NCI-H2196 treated with DMSO at 0.1 percent for 48 hours (cell line): Measurements from ENCODE around the gene TXNDC16.
"Not testable (repeated sequence)": the region's sequence is repeated elsewhere in the genome, so short reads cannot be mapped to it uniquely, and the experiment has no call there.

Experiments
- DNase-seq: peaks from one replicate; lab custom pipeline; 2025; ENCODE audit not compliant: unreplicated experiment; lab: John Stamatoyannopoulos, UW

Gene TXNDC16, protein sequence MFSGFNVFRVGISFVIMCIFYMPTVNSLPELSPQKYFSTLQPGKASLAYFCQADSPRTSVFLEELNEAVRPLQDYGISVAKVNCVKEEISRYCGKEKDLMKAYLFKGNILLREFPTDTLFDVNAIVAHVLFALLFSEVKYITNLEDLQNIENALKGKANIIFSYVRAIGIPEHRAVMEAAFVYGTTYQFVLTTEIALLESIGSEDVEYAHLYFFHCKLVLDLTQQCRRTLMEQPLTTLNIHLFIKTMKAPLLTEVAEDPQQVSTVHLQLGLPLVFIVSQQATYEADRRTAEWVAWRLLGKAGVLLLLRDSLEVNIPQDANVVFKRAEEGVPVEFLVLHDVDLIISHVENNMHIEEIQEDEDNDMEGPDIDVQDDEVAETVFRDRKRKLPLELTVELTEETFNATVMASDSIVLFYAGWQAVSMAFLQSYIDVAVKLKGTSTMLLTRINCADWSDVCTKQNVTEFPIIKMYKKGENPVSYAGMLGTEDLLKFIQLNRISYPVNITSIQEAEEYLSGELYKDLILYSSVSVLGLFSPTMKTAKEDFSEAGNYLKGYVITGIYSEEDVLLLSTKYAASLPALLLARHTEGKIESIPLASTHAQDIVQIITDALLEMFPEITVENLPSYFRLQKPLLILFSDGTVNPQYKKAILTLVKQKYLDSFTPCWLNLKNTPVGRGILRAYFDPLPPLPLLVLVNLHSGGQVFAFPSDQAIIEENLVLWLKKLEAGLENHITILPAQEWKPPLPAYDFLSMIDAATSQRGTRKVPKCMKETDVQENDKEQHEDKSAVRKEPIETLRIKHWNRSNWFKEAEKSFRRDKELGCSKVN

DNA sequence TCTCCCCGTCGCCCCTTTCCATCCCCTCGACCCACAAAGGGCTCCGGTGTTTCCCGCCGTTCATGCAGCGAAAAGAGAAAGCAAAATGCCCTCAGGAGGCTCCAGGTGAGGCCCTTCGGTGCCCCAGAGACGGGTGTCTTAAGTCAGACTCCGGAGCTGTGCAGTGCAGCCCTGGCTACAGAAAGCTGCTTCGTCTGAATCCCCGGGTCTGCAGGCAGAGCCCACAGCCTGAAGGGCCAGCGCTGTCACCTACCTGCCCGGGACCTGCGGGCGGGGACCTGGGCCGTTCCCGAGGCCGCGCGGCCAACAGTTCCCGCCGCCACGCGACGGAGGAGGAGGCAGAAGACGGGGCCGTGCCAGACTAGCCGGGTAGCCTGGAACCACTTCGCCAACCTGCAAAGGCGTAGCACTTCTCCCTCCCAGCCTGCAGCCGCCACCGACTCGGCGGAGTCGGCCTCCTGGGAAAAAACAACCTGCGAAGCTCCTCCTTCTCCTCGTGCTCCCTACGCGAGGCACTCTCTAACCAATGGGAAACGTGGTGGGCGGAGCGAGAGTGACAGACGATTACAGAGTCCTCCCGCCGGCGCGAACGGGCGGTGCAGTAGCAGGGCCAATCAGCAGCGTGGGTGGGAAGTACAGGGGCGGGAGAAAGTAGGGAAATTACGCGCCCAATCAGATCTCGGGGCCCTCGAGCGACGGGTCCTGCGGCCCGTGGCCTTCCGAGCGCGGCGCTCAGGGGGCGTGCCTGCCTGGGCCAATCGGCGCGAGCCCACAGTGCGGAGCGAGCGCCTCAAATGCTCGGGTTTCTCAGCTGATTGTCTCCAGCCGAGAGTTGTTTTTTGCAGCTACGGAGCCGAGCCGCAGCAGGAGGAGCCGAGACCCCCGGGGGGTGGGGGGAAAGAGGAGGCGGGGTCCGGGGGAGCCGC is at the start of gene TXNDC16, which contains the start of gene GPR137C:
Gene TXNDC16, minus strand, starts transcription at position 443 of the 926 bp plus-strand sequence. CDS start 8,948 bp downstream, outside the sequence.
Gene GPR137C, plus strand, starts transcription at position 774 of the 926 bp plus-strand sequence. CDS start 312 bp downstream, outside the sequence.
- DNase-seq, result peak; percentile 99

DNA sequence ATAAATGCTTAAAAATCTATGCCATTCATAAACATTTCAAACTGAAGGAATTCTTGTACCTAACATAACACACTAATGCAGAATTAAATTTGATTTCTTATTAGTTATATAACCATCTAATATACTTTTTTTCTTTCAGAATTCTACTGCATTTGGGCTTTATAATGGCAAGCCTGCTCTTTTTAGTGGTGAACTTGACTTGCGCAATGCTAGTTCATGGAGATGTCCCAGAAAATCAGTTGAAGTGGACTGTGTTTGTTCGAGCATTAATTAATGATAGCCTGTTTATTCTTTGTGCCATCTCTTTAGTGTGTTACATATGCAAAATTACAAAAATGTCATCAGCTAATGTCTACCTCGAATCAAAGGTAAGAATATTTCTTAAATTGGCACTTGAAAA is 47.7 kb upstream of the TXNDC16 start:
- no peak for DNase-seq

DNA sequence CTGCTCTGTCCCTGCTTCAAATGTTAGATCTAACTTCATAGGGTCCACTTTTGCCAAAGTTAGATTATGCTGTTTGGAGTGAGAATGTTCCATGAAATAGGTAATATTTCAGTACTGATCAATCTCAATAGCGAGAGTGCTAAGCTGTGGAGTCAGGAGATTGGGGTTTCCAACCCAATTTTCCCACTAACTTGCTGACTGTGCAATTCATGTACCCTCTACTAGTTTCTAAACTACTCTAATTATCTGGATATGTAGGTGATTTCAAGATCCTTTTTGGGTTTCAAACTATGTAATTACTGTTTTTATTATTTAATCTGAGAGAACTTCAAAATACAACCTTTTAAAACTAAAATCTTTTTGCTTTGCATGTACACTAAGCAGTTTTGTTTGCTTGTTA is 46.3 kb upstream of the TXNDC16 start:
- no peak for DNase-seq

DNA sequence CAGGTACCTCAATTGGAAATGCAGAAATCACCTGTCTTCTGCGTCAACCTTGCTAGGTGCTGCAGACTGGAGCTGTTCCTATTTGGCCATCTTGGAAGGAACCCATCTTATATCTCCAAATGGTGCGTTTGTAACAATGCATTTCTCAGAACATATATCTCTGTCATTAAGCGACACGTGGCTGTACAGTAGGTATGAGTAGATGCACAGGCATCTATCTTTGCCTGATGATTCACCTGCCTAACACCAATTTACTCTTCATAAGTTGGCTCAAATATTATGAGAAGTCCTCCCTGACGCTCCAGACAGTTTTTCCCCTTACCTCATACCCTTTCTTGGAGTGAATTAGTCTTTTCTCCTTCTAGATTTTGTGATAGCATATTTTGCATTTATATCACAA is 44.6 kb upstream of the TXNDC16 start:
- DNase-seq, result no peak

DNA sequence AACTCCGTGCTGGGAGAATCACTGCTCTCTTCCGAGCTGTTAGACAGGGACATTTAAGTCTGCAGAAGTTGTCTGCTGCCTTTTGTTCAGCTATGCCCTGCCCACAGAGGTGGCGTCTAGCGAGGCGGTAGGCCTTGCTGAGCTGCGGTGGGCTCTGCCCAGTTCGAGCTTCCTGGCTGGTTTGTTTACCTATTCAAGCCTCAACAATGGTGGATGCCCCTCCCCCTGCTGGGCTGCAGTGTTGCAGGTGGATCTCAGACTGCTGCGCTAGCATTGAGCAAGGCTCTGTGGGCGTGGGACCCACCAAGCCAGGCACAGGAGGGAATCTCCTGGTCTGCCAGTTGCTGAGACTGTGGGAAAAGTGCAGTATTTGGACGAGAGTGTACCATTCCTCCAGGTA is 44.0 kb upstream of the TXNDC16 start:
- DNase-seq, result no peak

DNA sequence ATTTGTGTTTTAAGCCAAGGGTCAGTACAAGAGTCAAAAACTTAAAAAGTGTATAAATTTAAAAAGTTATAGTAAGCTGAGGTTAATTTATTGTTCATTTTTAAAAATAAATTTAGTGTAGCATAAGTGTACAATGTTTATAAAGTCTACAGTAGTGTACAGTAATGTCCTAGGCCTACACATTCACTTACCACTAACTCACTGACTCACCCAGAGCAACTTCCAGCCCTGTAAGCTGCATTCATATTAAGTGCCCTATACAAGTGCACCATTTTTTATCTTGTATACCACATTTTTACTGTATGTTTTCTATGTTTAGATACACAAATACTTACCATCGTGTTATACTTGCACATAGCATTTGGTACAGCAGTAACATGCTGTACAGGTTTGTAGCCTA is 38.0 kb upstream of the TXNDC16 start:
- no peak for DNase-seq

DNA sequence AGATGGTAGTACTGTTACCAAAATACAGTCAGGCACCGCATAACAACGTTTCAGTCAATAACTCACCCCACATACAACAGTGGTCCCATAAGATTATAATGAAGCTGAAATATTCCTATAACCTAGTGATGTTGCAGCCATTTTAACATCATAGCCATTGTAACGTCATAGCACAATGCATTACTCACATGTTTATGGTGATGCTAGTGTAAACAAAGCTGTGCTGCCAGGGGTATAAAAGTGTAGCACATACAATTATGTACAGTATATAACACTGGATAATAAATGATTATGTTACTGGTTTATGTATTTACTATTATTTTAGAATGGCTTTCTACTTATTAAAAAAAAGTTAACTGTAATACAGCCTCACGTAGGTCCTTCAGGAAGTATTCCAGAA is 37.3 kb upstream of the TXNDC16 start:
- DNase-seq, result no peak

DNA sequence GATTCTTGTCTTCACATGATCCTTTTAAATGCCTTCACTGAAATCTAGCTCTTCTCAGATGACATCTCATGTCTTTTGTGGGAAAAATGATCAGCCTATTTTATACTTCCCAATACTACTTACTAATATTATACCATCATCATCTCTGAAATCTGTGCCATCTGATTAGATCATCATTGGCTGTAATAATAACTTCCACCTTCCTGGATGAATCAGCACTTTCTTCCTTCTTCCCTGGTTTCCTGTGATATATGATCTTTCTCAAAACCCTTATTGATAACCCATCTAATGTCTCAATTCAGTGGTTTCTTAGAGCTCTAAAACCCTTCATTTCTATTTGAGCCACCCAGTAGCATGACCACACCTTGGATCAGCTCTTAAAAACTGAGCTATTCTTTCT is 31.2 kb upstream of the TXNDC16 start:
- DNase-seq, result no peak

DNA sequence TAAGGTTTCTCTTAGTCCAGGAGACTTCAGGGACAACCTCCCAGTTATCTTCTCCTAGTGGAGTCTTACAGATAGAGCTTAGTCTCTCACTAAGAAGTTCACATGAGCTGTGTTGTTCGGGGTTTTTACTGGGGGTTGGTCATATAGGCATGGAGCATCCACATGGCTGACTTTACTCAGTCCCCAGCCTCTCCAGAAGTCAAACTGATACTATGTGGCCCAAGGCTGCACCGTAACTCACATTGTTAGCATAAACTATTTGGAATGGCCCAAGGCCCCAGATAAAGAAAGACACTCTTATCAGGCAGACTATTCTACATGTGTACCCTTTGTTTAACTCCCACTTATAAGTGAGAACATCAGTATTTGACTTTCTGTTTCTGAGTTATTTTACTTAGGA is 23.6 kb upstream of the TXNDC16 start:
- DNase-seq, result no peak

DNA sequence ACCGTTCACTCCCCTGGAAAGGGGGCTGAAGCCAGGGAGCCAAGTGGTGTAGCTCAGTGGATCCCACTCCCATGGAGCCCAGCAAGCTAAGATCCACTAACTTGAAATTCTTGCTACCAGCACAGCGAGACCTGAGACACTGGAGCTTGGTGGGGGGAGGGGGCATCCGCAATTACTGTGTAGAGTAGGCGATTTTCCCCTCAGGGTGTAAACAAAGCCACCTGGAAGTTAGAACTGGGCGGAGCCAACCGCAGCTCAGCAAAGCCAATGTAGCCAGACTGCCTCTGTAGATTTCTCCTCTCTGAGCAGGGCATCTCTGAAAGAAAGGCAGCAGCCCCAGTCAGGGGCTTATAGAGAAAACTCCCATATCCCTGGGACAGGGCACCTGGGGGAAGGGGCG is 16.1 kb upstream of the TXNDC16 start:
- not testable (repeated sequence) for DNase-seq

DNA sequence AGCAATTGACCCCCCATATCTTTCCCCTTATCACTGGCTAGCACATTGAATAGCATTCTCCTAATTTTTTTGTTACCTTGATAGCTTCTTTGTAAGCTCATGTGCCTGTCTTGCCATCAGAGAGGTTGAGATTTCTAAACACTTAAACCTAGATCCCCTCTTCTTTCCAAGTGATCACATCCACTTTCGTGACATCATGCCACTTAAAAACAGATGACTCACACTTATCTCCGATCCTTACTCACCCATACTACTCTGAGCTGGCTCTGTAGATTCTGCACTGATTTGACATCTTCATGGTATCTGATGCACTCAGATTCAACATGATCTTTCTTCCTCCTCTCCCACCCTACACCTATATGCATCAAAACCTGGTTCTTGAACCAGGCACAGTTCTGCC is 10.8 kb upstream of the TXNDC16 start:
- no peak for DNase-seq

DNA sequence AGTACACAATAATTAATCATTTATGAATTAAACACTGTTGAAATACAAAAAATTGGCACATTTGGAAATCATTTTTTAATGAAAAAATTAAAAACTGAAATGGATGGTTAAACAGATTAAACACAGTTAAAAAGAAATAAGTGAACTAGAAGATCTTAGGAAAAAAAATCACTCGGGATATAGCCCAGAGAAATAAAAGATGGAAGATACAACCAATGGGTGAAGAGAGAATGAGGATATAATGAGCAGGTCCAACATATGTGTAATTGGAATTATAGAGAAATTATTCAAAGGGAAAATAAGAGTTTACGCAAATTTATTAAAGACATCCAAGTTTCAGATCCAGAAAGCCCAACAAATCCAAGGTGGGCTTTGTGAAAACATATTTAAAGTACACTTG is 6.4 kb upstream of the TXNDC16 start:
- DNase-seq, result no peak

DNA sequence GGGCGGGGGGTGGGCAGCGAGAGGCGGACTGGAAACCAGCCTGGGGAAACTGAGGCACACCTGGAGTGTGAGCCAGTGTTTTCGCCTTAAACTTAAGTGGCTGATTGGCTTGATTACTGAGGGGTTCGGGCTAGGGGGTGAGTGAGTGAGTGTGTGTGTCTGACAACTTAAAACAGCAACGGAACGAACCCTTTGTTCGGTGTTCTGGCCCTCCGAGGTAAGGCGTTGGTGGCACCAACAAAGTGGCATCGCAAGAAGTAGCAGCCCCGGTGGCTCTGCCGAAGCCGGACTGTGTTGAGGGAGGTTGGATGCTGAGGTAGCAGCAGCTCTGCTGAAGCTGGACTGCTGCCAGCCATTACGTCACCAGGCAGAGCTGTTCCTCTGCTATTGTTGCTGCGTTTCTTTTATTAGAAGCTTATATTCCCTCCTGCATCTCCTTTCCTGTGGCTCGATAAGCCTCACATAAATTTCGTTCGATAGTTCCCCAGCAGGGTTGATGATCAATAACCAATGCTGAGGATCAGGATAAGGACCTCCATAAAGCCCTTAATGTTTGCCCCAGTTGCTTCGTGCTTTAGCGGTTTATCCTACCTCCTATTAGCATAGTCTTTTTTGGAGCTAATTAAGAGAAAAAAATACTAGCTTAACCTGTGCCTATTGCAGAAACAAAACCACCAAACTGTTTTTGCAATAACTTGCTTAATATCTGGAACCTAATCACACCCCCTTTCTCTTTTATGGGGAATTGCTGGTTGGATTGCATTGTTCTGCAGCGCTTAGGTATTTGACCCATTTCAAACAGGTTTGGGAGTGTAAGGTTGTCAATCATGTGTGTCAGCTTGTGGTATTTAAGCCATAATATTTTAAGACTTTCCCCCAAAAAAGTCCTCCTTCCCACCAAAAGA is 1.6 kb upstream of the TXNDC16 start:
- DNase-seq, result peak; percentile 55

DNA sequence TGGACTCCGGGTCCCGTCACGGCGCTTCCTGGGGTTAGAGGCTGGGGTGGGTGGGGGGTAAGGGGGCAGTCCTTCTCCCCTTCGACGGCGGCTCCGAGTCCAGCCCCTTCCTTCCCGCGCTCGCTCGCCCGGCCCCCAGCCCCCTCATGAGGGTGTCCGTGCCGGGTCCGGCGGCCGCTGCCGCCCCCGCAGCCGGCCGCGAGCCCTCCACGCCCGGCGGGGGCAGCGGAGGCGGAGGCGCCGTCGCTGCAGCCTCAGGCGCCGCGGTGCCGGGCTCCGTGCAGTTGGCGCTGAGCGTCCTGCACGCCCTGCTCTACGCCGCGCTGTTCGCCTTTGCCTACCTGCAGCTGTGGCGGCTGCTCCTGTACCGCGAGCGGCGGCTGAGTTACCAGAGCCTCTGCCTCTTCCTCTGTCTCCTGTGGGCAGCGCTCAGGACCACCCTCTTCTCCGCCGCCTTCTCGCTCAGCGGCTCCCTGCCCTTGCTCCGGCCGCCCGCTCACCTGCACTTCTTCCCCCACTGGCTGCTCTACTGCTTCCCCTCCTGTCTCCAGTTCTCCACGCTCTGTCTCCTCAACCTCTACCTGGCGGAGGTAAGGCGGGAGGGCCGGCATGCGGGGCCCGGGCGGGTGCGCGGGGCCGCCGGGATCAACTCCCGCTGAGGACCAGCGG is 831 bp upstream of the TXNDC16 start:
- DNase-seq, result no peak

DNA sequence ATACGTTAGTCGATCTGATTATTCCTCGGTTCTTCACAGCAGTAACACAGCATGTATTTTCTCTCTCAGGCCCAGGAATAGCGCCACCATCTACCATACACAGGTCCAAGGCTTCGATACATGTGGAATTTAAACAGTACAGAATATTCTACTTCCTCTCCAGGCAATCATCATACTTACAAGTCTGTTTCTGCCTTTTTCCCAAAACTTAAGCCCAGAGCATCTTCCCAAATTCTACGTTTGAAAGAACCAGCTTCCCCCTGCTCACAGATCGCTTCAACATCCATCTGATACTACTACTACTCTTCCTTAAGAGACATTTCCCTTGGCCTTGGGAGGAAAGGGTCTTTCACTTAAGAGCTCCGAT is 626 bp downstream of the TXNDC16 start:
- DNase-seq, result no peak

DNA sequence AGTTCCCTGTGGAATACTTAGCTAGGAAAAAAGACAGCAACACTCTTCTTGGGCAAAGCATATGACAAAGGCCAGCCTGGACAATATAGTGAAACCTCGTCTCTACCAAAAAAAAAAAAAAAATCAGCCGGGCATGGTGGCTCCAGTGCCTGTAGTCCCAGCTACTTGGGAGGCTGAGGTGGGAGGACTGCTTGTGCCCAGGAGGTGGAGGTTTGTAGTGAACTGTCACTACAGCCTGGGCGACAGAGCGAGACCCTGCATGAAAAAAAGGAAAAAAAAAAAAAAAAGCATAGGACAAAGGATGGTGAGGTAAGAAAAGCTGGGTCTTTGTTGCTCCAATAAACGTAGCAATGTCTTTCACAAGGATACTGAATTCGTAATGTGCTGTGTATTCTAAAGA is 1.1 kb downstream of the TXNDC16 start:
- no peak for DNase-seq

DNA sequence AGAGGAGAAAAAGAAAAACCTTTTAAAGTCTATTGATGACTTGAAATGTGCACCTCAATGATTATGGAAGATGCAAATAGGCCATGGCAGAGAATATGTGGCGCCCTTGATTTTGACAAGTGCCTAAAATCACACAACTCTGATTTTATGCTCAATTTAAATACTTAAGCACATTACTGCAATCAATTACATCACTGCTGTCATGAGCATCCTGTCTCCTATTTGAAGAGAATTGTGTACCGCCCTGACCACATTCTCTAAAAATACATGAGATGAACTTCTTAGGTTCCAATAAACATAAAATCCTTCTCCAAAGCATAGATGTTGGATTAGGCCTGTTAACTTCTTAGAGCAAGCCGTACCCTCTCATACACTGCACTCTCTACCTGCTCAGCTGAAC is 1.6 kb downstream of the TXNDC16 start:
- no peak for DNase-seq

DNA sequence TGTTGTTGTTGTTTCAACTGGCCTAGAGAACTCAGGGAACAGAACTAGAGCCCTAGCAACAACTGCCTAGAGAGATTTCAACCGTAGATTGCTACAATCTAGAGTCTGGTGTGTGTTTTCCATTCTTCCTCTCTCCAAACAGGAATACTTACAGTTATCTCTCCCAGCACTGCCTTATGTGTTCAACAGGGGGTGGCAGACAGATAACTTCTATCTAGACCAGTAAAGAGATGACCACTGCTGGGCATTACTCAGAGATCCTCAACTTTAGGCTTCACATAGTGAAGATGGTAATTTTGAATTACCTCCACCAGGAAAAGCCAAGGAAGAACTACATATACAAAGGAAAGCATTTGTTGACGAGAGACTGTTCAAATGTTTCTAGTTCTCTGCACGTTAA is 4.8 kb downstream of the TXNDC16 start:
- no peak for DNase-seq

DNA sequence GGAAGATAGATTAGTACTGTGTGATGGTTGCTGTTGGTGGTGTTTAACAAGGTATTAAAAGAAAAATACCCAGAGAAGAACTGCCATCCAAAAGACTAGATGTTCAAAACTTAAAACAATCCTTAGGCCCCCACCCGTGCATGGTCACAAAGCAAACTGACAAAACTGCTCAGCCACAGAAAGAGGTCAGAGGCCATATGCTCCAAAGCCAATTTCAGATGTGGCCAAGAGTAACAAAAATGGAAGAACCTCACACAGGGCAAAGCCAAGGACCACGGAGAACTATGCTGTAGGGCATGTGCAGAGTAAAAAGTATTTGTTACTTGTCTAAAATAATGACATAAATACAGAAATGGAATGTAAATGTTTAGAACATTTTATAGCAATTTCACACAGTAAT is 5.3 kb downstream of the TXNDC16 start:
- DNase-seq, result no peak

DNA sequence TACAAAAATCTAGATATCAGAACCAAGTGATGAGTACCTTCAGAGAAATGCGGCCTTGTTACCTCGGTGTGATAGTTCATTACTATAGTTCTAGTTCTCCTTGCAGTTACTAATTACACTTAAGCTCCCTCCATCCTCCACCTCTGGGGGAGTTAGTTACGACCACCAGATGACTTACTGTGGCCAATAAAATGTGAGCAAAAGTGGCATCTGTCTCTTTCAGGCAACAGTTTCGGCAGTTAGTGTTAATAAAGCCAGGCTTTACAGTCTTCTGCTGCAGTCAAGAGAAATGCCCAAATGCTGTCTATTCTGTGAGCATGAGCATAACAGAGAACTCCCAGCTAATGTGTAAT is 6.0 kb downstream of the TXNDC16 start:
- no peak for DNase-seq
